Tibial artery (tissue), 4 donors: ENCODE data around the gene EFNA5.
A peak's percentile ranks its signal among the peaks of the same experiment; 100 is the strongest.

Experiments
- DNase-seq, 2 donors: peaks; one replicate each; pipeline ENCODE4 v3.0.0-alpha.2; 2019
- H3K27ac ChIP-seq, 2 donors: fragments of 200-600 bp; sonication (generic) in 1 of 2; 1 replicate in 1 of 2; 2 replicates in 1 of 2; pipeline ENCODE4 v1.5.1; 2018 to 2019; ENCODE audit warnings: mild to moderate bottlenecking in 1 of 2
- H3K27me3 ChIP-seq, 2 donors: fragments of 200-600 bp; sonication (generic) in 1 of 2; one replicate each; pipeline versions ENCODE4 v1.5.1 to v1.6.0; 2016 to 2019
- H3K36me3 ChIP-seq, 3 donors: fragments of 200-600 bp; sonication (generic) in 2 of 3; one replicate each; pipeline ENCODE4 v1.5.1; 2016 to 2019; ENCODE audit warnings: mild to moderate bottlenecking in 2 of 3
- H3K4me1 ChIP-seq, 4 donors: fragments of 200-600 bp; sonication (generic) in 2 of 4; 1 replicate in 3 of 4; 2 replicates in 1 of 4; pipeline ENCODE4 v1.5.1; 2016 to 2019
- H3K4me3 ChIP-seq, 2 donors: fragments of 200-600 bp; sonication (generic) in 1 of 2; 1 replicate in 1 of 2; 2 replicates in 1 of 2; pipeline ENCODE4 v1.5.1; 2018 to 2019; ENCODE audit warnings: mild to moderate bottlenecking in 2 of 2
- H3K9me3 ChIP-seq, 3 donors: fragments of 200-600 bp; sonication (generic) in 1 of 3; one replicate each; pipeline ENCODE4 v1.5.1; 2016 to 2019
- CTCF ChIP-seq, 2 experiments: fragments of 200-600 bp in 1 of 2; fragments of 450-650 bp in 1 of 2; IDR thresholded peaks; one replicate each; pipeline ENCODE4 v1.5.1; 2017 to 2019; ENCODE audit warnings: antibody characterized with exemption in 2 of 2, mild to moderate bottlenecking in 1 of 2, moderate library complexity in 1 of 2
- intact Hi-C: fragments of 100-400 bp; cut with DNase I; formaldehyde crosslinking; loops from one replicate; pipeline ENCODE4 v1.15.0; 2023; ENCODE audit warnings: low total_unique reads

Gene EFNA5

GRCh38 chr5:107597803-107598202 is 72.9 kb downstream of the EFNA5 start:
- Histone ChIP-seq H3K9me3 (no peaks in the 10 kb centered on the region), H3K4me1 (peaks cover 0 to 31% (median 6%) of the 10 kb centered on the region in 4 donors), H3K36me3 (no peaks in the 10 kb centered on the region), H3K27ac (no peak overlapping the region), H3K4me3 (no peak overlapping the region), H3K27me3 (no peaks in the 10 kb centered on the region)
- DNase-seq: no peak
- intact Hi-C loops: no loop called here
- no peak for TF ChIP-seq CTCF (IDR thresholded peaks at IDR 0.05)

GRCh38 chr5:107597247-107597646 is 73.5 kb downstream of the EFNA5 start:
- no peak overlapping the region for H3K4me3 ChIP-seq
- intact Hi-C loops: no loop called here
- peak overlapping the region in 1 of 2 donors; percentile 5 for H3K27ac ChIP-seq
- H3K36me3 ChIP-seq: no peaks in the 10 kb centered on the region
- H3K9me3 ChIP-seq: no peaks in the 10 kb centered on the region
- TF ChIP-seq CTCF (IDR thresholded peaks at IDR 0.05): no peak
- H3K27me3 ChIP-seq: no peaks in the 10 kb centered on the region
- peaks cover 0 to 37% (median 9%) of the 10 kb centered on the region in 4 donors for H3K4me1 ChIP-seq
- no peak for DNase-seq

GRCh38 chr5:107594253-107595045 is 76.3 kb downstream of the EFNA5 start:
- Histone ChIP-seq H3K4me3 (no peak overlapping the region), H3K36me3 (no peaks in the 10 kb centered on the region), H3K4me1 (peaks cover 0 to 39% (median 9%) of the 10 kb centered on the region in 4 donors), H3K27ac (peak overlapping the region; percentile 25 to 44), H3K27me3 (no peaks in the 10 kb centered on the region), H3K9me3 (no peaks in the 10 kb centered on the region)
- intact Hi-C loops: no loop called here
- peak in 1 of 2 donors; percentile 50 for DNase-seq
- no peak for TF ChIP-seq CTCF (IDR thresholded peaks at IDR 0.05)

GRCh38 chr5:107593009-107593408 is 77.7 kb downstream of the EFNA5 start:
- intact Hi-C loops: no loop called here
- peak overlapping the region; percentile 25 to 44 for H3K27ac ChIP-seq

GRCh38 chr5:107592515-107592914 is 78.2 kb downstream of the EFNA5 start:
- no peak for DNase-seq
- no peaks in the 10 kb centered on the region for H3K36me3 ChIP-seq
- H3K27me3 ChIP-seq: no peaks in the 10 kb centered on the region
- no peaks in the 10 kb centered on the region for H3K9me3 ChIP-seq
- H3K27ac ChIP-seq: peak overlapping the region; percentile 25 to 44
- TF ChIP-seq CTCF (IDR thresholded peaks at IDR 0.05): no peak
- H3K4me3 ChIP-seq: no peak overlapping the region
- peaks cover 0 to 37% (median 9%) of the 10 kb centered on the region in 4 donors for H3K4me1 ChIP-seq
- intact Hi-C loops: no loop called here

More at GRCh38 chr5:107593009-107593408, 77.7 kb downstream of the EFNA5 start:
- Histone ChIP-seq H3K9me3 (no peaks in the 10 kb centered on the region), H3K4me1 (peaks cover 0 to 39% (median 9%) of the 10 kb centered on the region in 4 donors), H3K27me3 (no peaks in the 10 kb centered on the region), H3K36me3 (no peaks in the 10 kb centered on the region), H3K4me3 (no peak overlapping the region)
- no peak for TF ChIP-seq CTCF (IDR thresholded peaks at IDR 0.05)
- DNase-seq: no peak
